ENCODE data around the gene PRIMPOL.
"Not testable (repeated sequence)": the region's sequence is repeated elsewhere in the genome, so short reads cannot be mapped to it uniquely, and the experiment has no call there.

Gene PRIMPOL

DNA sequence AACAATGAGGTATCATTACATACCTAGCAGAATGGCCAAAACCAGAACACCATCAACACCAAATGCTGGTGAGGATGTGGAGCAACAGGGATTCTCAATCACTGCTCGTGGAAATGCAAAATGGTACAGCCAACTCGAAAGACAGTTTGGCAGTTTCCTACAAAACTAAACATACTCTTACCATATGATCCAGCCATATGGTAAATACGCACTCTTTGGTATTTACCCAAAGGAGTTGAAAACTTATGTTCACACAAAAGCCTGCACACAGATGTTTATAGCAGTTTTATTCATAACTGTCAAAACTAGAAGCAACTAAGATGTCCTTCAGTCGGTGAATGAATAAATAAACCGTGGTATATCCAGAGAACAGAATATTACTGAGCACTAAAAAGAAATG lies 8.1 kb upstream of the PRIMPOL start:
- DNase-seq, result no peak

DNA sequence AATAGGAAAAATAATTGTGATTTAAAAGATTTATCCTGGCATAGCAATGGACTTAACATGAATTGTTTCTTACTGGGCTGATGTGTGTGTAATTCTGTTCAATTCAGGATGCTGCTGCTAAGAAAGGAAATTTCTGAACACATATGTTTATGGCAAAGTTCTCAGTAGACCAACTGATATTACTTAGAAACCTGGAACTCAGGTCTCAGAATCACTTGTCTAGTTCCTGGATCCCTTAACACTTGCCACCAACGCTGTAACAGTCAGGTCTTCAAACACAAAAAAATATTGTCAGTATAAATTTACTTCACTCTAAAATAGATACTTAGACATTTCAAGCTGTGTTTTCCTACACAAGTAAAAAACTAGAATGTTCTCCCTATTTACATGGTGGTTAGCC lies 5.8 kb upstream of the PRIMPOL start:
- no peak for DNase-seq

DNA sequence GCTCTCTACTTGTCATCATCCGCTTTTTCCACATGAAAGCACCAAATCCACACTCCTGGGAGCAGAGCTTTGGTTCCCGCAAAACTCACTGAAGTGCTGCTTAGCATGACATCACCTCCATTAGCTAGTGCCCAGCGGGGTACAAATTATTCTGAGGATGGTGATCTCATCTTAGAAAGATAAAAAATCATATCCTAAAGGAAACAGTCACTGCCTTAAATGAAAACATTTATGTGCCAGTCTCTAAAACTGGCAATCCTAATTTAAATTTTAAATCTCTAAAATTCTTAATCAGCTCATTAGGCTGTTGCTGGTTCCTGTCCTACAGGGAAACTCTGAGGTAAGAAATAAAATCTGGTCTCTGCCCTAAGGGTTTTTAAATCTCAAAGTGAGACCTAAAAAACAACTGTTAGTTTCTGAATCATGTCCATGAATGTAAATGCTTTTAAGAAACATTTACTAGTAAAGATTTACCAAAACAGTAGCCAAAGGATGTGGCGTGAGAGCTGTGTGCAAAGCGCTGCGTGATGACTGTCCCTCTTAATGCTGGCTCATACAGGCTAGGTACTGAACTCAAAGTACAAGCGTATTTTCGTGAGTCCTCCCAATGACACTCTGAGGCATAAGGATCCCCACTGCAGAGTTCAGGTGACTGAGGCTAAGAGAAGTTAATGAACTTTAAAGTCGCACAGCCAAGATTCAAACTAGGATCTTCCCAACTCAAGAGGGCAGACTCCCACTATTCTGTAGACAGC lies 4.8 kb upstream of the PRIMPOL start:
- peak in 2 of 3 experiments; percentile 4 to 40 for DNase-seq

DNA sequence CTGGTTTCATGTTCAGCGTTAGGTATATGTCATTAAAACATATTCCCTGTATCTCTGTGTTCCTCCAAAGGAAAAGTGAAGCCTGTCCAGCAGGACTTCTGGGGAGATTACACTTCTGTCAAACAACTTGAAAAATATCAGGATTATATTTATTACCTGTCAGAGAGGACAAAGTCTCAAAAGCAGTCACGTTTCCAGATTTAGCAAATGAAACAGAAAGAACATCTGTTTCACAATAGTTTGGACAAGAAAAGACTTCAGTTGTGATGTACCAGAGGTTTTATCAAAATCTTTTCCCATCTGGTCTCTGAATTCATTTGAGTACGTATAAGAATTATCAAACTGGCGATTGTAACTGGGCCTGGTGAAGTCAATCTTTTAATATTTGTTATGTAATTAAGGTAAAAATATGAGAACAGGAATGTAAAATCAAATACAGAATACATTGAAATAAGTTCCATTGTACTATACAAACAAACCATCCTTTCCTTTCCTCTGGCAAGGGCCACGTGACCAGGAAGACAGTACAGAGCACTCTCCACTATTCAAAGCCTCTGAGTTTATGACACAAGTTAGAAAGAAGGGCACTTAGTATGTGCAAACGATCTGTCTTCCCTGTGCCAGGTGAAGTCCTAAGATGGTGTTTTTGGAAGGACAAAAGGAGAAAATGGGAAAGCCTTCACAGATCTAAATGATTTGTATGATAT lies 3.5 kb upstream of the PRIMPOL start:
- DNase-seq, result no peak

DNA sequence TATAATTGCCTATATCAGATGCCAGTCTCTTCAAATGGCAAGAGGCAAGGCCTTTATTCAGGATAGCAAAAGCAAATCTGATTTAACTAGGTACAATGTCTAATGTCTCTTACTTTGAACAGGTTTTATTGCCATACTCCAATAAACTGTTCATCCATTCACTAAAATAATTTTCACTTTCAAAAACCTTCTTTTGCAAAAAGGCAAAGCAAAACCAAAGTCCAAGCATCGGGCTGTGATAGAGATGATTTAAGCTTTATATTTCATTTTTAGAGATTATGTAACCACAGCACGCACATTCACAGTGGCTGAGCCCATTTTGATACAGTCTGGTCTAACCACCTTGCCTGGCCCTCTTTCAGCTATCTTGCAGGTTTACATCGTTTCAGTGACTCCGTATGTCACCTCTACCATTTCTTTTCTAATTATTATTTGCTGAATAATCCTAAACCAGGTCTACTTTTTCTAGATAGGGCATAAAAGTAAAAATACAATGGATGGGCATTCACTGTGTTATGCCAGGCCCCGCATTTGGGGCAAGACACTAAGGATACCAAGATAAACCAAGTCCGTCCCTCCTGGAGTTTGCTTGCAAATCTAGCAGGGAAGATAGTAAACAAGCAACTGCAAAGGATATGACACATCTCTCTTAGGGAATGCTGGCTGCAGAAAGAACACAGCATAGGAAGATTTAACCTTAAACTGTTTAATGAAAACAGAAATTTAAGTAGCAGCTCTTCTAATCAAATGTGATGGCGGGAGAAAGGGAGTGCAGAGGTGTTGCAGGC lies 2.1 kb upstream of the PRIMPOL start:
- DNase-seq, result no peak

DNA sequence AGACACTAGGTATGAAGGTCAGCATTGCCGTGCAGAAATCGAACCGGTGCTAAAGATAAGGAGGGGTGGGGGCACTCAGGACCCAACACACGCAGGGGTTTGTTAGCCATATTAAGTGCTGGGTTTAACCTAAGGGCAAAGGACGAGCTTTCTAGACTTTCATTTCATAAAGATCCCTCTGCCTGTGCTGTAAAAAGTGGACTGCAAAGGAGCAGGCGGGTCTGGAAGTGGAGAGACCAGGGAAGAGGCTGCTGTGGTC lies 1.6 kb upstream of the PRIMPOL start:
- peak in 1 of 3 experiments; percentile 46 for DNase-seq

DNA sequence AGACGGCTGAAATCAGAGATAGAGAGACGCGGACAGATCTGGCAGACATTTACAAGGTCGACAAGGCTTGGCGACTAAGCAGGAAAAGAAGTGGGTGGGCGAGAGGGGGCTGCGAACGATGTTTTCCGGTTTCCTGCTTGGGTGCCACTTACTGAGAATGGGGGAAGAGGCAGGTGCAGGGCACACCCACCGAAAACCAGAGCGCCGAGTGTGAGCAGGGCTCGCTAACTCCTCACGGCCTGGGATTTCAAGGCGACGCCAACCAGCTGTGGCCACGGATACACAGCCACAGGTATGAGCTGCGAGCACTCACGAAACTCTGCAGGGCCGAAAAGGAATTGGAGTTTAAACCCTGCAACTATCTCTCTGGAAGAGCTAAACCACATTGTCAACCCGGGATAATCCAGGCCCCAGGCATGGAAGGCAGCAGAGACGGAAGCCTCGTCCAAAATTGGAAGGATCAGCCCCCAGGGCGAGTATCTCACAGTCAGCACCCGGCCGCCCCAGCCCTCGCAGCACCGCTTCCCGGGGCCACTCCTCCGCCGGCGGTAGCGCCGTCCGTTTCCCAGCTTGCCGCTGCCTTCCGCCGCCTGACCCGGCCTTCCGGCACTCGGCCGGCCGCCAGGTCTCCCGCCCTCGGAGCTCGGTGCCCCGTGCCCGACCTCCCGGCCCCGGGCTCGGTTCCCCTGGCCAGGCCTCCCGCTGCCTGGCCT lies 1.1 kb upstream of the PRIMPOL start:
- peak; percentile 45 to 76 (median 71) for DNase-seq

DNA sequence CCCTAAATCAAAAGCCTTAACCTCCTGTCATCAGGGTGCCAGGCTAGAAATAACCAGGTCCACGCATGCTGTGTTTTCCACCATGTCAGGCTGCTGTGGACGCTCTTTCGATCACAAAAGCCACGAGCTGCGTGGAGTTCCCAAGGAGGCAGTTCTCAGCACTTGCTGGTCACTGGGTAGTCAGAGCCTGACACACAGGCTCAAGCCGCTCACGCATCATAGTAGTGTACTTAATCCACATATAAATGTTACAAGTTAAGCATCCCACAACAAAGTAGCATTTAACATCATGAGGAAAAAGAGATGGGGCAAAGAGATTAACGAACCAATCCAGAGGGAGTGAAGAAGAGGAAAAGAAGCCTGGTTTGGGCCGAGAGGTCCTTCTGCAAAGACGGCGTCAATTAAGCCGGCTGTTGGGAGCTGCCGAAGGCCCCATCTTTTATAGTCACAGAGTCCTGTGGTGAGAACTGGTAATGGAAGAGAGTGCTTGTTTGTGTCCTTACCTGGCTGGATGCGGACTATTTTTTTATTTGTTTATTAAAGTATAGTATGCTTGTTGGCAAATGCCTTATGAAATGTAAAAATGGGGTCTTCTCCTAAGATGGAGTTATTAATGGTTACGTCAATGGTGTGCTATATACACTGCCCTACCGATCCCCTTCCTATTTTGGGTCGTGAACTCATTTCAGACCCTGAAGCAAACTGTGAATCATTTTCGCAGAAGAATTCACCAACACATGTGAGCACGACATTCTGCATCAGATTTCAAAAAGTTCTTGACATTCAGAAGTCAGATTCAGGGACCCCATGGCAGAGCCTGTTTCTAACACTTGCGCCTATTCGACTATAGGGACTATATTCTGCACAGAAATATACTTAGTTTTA lies 675 bp downstream of the PRIMPOL start:
- DNase-seq, result peak in 2 of 3 experiments; percentile 82 to 89

DNA sequence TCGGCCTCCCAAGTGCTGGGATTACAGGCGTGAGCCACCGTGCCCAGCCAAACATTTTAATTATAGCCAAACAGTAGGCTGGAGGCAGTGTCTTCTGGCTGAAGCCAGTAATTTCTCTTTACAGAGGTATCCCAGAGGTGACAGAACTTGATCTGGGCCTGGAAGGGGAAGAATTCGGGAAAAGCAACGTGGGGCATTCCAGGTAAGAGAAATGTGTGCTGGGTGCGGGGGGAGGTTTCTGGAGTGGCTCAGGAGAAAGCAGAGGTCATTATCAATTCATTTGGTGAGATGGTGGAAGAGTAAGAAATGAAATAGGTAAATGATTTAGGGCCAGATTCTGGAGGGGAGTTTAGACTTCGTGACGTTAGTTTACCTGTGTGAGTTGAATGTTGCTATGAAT lies 2.4 kb downstream of the PRIMPOL start:
- no peak for DNase-seq

DNA sequence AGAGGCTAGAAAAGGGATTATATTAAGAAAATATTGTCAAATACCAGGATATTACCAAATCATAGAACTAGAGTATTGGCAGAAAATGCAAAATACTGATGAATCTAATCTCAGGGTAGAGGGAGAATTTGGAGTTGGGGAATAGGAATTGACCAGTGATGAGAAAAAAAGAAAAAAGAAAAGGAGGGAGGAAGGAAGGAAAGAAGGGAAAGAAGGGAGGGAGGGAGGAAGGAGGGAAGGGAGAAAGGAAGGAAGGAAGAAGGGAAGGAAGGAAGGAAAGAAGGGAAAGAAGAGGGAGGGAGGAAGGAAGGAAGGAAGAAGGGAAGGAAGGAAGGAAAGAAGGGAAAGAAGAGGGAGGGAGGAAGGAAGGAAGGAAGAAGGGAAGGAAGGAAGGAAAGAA lies 3.1 kb downstream of the PRIMPOL start:
- DNase-seq, result not testable (repeated sequence)

DNA sequence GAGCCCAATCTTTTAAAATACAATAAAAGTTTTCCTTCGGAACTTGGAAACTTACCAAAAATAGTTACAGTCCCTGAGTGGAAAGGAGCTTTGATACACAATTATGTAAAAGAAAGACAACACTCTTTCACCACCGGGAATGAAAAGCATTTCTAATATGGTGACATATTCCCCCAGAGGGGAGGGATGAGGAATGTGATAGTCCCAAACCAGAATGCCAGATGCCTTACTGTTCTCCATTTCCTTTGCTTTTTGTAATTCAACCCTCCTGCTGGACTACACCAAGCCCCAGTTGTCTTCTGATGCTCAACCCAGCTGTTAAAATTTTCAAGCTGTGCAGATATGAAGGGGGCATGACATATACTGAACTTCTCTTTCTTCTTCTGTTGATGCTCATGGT lies 4.1 kb downstream of the PRIMPOL start:
- no peak for DNase-seq

DNA sequence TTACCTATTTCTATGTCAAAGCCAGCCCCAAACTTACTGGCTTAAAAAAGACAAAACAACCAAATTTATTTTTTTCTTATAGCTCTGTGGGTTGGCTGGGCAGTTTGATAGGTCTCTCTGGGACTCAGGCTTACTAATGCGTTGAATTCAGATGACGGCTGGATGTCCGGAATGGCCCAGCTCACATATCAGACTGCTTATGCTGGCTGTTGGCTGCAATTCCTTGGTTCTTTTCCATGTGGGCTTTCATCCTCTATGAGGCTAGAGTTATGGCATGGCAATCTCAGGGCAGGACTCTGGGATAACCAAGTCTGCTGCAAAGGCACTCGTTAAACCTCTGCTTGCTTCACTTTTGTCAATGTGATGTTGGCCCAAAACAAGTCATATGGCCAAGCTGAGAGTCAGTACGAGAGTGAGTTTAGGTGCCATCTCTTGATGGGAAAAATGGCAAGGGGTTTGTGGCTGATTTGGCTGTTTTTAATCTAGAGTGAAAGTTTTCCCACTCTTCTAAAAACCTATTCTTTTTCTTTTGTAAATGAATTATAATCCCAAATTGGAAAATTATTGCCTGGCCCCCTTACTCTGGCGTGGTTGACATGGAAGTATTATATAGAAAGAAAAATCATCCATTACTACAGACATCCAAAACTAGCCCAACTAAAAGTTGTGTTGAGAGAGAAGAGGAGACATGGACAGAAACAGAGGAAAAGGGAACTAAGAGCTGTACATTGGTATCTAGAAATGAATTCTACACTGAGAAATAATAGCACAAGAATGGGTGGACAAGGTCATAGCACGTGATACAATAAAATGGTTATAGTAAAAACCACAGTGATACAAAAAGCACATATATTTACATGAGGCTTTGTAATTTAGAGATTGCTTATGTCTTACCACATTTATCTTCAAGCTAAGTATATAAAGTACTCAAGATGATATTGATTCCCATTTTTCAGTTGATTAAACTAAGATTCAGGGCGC lies 6.6 kb downstream of the PRIMPOL start:
- no peak for DNase-seq

DNA sequence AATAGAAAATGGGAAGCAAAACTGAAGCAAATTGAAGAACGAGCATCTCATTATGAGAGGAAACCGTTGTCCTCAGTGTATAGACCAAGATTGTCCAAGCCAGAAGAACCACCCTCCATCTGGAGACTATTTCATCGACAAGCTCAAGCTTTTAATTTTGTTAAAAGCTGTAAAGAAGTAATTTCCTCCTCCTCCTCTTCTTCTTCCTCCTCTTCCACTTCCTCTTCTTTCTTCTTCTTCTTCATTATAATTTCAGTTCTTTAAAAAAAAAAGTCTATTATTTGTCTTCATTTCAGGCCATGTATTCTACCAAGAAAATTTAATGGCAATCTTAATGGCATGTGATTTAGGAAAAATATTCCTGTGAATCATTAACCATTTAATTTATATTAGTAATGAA lies 7.6 kb downstream of the PRIMPOL start:
- no peak for DNase-seq

DNA sequence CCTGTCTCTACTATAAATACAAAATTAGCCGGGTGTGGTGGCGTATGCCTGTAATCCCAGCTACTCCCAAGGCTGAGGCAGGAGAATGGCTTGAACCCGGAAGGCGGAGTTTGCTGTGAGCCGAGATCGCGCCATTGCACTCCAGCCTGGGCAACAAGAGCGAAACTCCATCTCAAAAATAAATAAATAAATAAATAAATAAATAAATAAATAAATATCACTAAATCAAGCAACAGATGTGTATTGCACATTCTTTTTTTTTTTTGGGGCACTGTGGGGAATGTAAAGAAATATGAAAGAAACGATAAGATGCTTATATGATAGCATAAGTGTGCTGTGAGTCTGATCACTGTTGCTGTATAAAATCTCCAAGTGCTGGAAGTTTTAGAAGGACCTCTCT lies 8.3 kb downstream of the PRIMPOL start:
- not testable (repeated sequence) for DNase-seq

DNA sequence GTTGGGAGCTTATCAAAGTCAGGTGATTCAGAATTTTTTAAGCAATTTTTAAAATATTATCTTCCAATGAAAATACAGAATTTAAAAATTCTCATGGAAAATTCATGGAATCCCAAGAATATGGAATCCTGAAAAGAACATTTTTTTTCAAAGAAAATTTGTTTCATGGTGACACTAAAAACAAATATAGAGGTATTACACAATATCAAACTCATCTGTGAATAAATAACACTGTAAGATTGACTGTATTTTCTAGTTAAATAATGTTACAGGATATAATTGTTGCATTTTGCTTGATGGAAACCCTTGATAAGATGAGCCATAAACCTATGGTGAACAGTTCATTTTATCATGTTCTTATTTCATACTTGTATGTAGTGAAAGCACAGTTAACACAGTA lies 11.4 kb downstream of the PRIMPOL start:
- no peak for DNase-seq

DNA sequence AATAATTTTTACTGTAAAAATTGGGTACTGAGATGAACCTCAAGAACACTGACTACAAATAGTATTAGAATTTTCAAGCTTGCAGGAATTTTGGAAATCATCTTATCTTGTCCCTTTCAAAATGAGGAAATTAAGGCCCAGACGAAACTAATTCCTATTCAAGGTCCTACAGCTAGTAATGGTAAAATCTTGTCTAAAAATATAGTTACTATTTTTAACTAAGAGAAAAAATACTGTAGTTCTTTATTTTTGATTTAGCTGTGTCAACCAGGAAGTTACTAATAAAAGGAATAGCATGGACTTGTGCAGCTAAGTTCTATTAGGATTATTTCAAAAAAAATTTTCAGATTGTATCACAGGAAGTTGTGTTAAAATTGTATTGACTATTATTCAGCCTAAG lies 12.7 kb downstream of the PRIMPOL start:
- no peak for DNase-seq

DNA sequence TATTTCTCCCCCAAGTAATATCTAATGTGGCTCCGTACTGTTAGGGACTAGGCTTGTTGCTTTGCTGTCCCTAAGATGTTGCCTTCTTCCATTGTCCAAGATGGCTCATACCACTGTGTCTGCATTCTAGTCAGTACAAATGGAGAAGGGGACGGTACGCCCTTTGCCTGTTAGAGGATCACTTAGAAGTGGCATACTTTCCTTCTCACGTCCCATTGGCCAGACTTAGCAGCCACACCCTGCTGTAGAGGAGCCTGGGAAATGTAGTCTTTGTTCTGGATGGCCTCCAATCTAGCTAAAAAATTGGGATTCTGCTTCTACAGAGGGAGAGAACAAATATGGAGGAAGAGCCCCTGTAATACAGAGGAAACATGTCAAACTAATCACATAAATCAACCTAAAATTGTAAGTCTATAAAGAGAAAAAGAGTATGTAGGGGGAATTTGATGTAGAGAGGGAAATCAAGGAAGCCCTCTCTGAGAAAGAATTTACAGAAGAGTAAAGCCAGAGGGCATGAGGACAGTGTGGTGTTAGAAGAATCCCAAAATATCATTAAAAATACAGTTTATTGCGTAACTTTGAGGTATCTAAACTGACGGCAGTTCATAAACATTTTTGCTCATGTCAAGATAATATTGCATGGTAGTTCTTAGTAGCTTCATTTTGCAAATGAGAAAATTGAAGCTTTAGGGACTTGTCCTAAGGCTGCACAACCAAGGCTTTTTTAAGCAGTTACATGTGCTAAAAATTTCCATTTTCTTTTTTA lies 15.1 kb downstream of the PRIMPOL start:
- no peak for DNase-seq

DNA sequence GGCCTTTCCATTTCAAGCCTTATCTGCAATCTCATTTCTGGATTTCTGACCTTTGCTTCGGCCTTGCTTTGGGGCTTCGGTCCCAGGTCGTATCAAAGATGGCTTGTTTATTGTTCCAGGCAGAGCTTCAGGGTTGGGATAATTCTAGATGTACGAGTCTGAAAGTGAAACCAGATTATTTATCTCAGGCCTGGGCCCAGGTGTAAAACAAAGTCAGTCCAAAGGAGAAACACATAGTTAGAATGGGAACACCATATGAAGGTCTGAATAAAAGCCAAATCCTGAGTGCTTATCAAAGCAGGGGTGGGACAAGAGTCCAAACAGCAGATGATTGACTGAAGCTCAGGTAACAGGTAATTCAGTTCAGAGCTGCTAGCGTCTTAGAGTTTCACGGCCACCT lies 17.1 kb downstream of the PRIMPOL start:
- no peak for DNase-seq

DNA sequence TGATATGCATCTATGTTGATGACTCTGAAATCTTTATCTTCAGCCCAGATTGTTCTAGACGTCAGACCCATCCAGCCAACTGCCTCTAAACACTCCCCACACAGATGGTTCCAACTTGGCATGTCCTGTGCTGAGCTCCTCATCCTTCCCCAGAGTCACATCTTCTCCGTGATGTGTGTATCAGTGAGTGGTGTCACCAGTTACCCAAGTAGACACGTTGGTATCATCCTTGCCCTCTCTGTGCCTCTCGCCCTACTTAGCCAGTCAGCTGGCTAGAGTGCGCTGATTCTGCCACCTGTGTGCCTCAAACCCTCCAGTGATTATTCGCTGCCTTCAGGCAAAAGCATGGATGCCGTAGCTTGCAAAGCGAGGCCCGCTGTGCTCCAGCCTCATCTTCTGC lies 18.6 kb downstream of the PRIMPOL start:
- DNase-seq, result no peak

DNA sequence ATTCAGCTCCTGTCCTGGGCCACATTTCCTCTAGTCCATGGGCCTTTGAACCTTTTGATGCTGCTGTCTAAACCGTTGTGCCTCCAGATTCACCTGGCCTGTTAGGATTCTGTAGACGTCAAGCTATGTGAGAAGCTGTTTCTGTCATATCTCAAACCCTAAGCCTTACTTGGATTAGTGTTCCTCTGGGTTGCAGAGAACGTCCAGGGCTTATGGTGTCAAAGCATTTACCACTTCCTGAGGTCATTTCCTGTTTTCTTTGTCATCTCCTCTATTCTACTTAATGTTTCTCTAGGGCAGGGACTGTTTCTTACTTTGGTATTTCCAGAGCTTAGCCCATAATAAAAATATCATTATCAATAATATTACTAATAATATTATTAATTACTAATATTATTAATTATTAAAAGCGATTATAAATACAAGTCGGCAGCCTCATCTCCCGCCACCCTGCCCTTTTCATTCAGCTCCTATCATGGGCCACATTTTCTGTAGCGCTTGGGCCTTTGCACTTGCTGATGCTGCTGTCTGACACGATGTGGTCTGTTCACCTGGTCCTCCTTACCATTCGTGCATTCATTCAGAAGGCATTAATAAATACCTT lies 19.1 kb downstream of the PRIMPOL start:
- no peak for DNase-seq
